ENCODE measurements around the gene POR. TPM values are rescaled to one million over a fixed set of nuclear protein-coding genes. Genes with fewer than 3 reads are reported as not detected.
"Not testable (repeated sequence)": the region's sequence is repeated elsewhere in the genome, so short reads cannot be mapped to it uniquely, and the experiment has no call there.

POR gene
- total RNA-seq, 2 experiments from 2014 or later = 22.8 to 25.2 TPM

DNA sequence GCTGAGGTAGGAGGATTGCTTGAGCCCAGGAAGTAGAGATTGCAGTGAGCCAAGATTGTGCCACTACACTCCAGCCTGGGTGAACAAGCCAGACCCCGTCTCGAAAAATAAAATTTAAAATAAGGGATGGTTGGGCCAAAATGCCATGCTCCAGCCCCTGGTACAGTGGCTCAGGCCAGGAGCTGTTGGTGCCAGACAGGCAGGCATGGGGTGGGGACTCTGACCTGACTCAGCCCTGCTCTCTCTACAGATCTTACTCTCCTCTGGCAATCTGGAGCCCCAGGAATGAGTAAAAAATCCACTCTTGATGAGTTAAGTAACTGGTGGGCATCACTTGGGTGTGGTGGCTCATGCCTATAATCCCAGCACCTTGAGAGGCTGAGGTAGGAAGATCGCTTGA lies 87.9 kb downstream of the POR start:
- Mint-ChIP-seq H3K36me3 (ENCODE audit: low read depth) (peaks cover 16% of the 10 kb centered on the region), H3K4me1 (ENCODE audit: low read depth) (peaks cover 7% of the 10 kb centered on the region), H3K9me3 (no peaks in the 10 kb centered on the region), H3K27me3 (no peaks in the 10 kb centered on the region), H3K27ac (no peak overlapping the region), H3K4me3 (no peak overlapping the region)
- TF ChIP-seq, protein P1, sequence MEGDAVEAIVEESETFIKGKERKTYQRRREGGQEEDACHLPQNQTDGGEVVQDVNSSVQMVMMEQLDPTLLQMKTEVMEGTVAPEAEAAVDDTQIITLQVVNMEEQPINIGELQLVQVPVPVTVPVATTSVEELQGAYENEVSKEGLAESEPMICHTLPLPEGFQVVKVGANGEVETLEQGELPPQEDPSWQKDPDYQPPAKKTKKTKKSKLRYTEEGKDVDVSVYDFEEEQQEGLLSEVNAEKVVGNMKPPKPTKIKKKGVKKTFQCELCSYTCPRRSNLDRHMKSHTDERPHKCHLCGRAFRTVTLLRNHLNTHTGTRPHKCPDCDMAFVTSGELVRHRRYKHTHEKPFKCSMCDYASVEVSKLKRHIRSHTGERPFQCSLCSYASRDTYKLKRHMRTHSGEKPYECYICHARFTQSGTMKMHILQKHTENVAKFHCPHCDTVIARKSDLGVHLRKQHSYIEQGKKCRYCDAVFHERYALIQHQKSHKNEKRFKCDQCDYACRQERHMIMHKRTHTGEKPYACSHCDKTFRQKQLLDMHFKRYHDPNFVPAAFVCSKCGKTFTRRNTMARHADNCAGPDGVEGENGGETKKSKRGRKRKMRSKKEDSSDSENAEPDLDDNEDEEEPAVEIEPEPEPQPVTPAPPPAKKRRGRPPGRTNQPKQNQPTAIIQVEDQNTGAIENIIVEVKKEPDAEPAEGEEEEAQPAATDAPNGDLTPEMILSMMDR (IDR thresholded peaks at IDR 0.05) = no peak
- intact Hi-C loops (cut with micrococcal nuclease) = loop anchor here (10.0 kb wide), 1 partner anchor 228 kb away; the partner anchor contains the start of gene CCL26
- POLR2A ChIA-PET = interaction anchor here (0.7 kb wide), 1 partner anchor 88 kb away, joined by 3 read pairs; the partner anchor contains the start of gene POR
- ATAC-seq (no peak), DNase-seq (no peak)
- CTCF ChIA-PET = interaction anchor here (1.8 to 2.0 kb wide), 2 partner anchors 17 to 18 kb away, joined by 6 to 10 read pairs; no protein-coding TSS in a partner anchor

DNA sequence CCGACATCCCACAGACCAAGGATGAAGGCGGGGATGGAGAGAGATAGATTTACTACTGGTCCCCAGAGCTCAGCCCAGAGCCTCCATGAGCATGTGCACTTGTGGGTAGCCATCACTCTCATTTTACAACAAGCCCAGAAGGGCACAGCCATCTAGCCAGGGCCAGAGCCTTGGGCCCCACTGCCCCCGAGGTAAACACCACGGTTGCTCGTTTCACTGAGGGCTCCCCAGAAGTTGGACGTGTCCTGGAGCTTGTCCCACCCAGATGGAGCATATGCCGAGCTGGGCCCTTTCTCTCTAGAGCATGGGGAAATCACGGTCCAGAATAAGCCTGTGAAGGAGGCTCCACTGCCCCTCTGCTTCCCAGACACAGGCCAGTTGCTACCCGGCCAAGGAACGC lies 88.4 kb downstream of the POR start:
- DNase-seq = no peak
- intact Hi-C loops (cut with micrococcal nuclease) = loop anchor here (10.0 kb wide), 1 partner anchor 229 kb away; the partner anchor contains the start of gene CCL26
- TF ChIP-seq, protein P1 (IDR thresholded peaks at IDR 0.05) = no peak
- Mint-ChIP-seq H3K36me3 (ENCODE audit: low read depth) (peaks cover 16% of the 10 kb centered on the region), H3K27ac (no peak overlapping the region), H3K27me3 (no peaks in the 10 kb centered on the region), H3K9me3 (no peaks in the 10 kb centered on the region), H3K4me1 (ENCODE audit: low read depth) (peaks cover 11% of the 10 kb centered on the region), H3K4me3 (no peak overlapping the region)
- ATAC-seq = no peak
- ChIA-PET CTCF (interaction anchor here (1.8 kb wide), 1 partner anchor 17 kb away, joined by 6 read pairs; no protein-coding TSS in a partner anchor), POLR2A (interaction anchor here (0.7 kb wide), 1 partner anchor 88 kb away, joined by 3 read pairs; the partner anchor contains the start of gene POR)

DNA sequence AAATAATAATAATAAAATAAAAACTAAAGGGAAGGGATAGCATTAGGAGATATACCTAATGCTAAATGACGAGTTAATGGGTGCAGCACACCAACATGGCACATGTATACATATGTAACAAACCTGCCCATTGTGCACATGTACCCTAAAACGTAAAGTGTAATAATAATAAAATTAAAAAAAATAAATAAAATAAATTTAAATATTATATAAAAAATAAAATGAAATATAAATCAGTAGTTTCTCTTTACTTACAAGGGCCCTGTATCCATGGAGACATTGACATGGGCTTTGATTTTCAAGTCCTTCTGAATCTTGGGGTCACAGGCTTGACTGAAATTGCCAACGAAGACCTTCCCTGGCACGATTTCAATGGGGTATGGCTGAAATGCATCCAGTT lies 90.0 kb downstream of the POR start:
- intact Hi-C loops (cut with micrococcal nuclease) = loop anchor here (10.0 kb wide), 1 partner anchor 230 kb away; the partner anchor contains the start of gene CCL26
- H3K27me3 Mint-ChIP-seq, ATAC-seq, H3K9me3 Mint-ChIP-seq, H3K27ac Mint-ChIP-seq, CTCF ChIA-PET, DNase-seq, H3K4me3 Mint-ChIP-seq: not testable (repeated sequence)
- H3K36me3 Mint-ChIP-seq (ENCODE audit: low read depth) = peaks cover 16% of the 10 kb centered on the region
- POLR2A ChIA-PET = interaction anchor here (0.7 kb wide), 1 partner anchor 44 kb away, joined by 3 read pairs; no protein-coding TSS in a partner anchor
- H3K4me1 Mint-ChIP-seq (ENCODE audit: low read depth) = peaks cover 25% of the 10 kb centered on the region

DNA sequence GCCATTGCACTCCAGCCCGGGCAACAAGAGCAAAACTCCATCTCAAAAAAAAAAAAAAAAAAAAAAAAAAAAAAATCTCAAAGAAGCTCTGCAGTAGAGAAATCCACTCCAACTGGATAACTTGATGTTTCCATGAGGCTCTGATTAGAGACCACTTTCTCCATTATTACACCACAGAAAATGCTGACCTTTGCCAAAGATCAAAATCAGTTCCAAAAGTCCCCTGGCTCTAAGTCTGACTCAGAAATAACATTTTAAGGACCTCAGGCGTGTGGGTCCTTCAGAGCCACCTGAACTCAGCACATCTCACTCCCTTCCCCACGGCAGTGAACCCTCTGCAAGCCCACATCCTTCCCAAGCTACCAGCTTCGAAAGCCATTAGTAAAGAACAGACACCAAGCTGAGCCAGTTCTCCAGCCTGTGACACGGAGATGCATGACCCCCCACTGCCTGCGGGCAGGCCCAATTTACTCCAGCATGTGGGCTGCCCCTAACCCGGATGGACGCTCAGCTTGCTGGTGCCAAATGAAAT lies 93.3 kb downstream of the POR start:
- intact Hi-C loops (cut with micrococcal nuclease) = loop anchor here (10.0 kb wide), 1 partner anchor 233 kb away; the partner anchor contains the start of gene CCL26
- H3K36me3 Mint-ChIP-seq (ENCODE audit: low read depth) = peaks cover 28% of the 10 kb centered on the region
- CTCF ChIA-PET = interaction anchor here (1.0 to 4.7 kb wide), 2 partner anchors 12 to 141 kb away, joined by 3 to 39 read pairs; no protein-coding TSS in a partner anchor
- POLR2A ChIA-PET = interaction anchor here (1.1 to 1.7 kb wide), 5 partner anchors 9 to 40 kb away, joined by 3 to 6 read pairs (median 4); partner anchors contain the start of genes MDH2 and STYXL1
- H3K27me3 Mint-ChIP-seq = peaks cover 4% of the 10 kb centered on the region
- peak; percentile 71 for DNase-seq
- H3K9me3 Mint-ChIP-seq = no peaks in the 10 kb centered on the region
- TF ChIP-seq, protein P1 (IDR thresholded peaks at IDR 0.05) = no peak
- peak overlapping the region; percentile 63 for H3K27ac Mint-ChIP-seq
- H3K4me3 Mint-ChIP-seq = peak overlapping the region; percentile 28
- peaks cover 31% of the 10 kb centered on the region for H3K4me1 Mint-ChIP-seq (ENCODE audit: low read depth)
- peak; percentile 74 for ATAC-seq

DNA sequence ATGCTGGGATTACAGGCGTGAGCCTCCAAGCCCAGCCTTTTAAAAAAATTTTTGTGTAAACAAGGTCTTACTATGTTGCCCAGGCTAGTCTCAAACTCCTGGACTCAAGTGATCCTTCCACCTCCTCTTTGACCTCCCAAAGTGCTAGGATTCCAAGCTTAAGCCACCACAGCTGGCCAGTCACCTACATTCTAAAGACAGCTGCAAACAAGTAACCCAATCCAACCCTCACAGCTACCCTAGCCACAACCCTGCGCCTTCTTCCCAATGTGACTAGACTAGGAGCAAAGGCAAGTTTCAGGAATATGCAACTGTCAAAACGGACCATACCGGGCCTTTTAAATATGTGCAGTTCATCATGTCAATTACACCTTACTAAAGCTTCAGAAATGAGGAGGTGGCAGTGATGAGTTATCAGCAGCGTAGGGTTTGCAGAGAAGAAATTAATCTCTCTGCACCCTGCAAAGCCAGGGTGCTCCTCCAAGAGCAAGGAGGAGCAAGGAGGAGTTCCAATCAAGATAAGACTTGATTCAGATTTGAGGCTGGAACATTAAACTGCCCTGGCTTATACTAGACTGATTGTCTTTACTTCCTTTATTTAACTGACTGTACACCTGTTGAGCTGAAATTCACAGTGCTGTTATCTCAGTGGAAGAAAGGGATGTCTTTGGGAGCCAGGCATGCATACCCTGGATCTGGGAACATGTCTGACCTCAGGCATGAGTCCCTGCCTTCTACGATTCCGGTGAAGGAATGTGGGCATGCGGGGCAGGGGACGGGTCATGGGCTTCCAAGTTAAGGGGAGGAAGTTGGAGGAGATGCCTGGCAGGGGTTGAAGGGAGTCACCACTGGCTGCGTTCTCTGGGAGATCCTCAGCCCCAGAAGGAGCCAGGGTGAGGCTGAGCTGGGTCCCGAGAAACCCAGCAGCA lies 95.0 kb downstream of the POR start:
- Mint-ChIP-seq H3K9me3 (no peaks in the 10 kb centered on the region), H3K4me3 (no peak overlapping the region), H3K27me3 (peaks cover 4% of the 10 kb centered on the region), H3K4me1 (ENCODE audit: low read depth) (peaks cover 31% of the 10 kb centered on the region), H3K27ac (peak overlapping the region; percentile 32), H3K36me3 (ENCODE audit: low read depth) (peaks cover 28% of the 10 kb centered on the region)
- no peak for ATAC-seq
- intact Hi-C loops (cut with micrococcal nuclease) = loop anchor here (10.0 kb wide), 1 partner anchor 235 kb away; the partner anchor contains the start of gene CCL26
- ChIA-PET POLR2A (interaction anchor here (1.7 kb wide), 1 partner anchor 10 kb away, joined by 6 read pairs; no protein-coding TSS in a partner anchor), CTCF (interaction anchor here (1.0 to 4.7 kb wide), 3 partner anchors 10 to 129 kb away, joined by 3 to 39 read pairs (median 3); no protein-coding TSS in a partner anchor)
- TF ChIP-seq, protein P1 (IDR thresholded peaks at IDR 0.05) = no peak
- no peak for DNase-seq

Data from activated CD8-positive, alpha-beta T cell treated with anti-CD3 and anti-CD28 coated beads for 36 hours (primary cell).